Spleen (tissue), 11 donors: ENCODE measurements around the gene POLE. TPM values are rescaled to one million over a fixed set of nuclear protein-coding genes. Genes with fewer than 3 reads are reported as not detected.

Experiments
- DNase-seq: peaks from one replicate; pipeline ENCODE4 v3.0.0-alpha.2; 2020
- H3K27ac ChIP-seq, 8 donors: fragments of 200-600 bp; sonication (generic) in 7 of 8; 1 replicate in 4 of 8; 2 replicates in 4 of 8; pipeline versions ENCODE4 v1.5.0 to v1.8.0; 2016 to 2021; ENCODE audit warnings: inconsistent platforms in 4 of 8, mild to moderate bottlenecking in 4 of 8, moderate library complexity in 1 of 8
- H3K27me3 ChIP-seq, 7 donors: fragments of 200-600 bp; sonication (generic) in 6 of 7; replicated peaks in 1 of 7; 1 replicate in 4 of 7; 2 replicates in 3 of 7; pipeline versions ENCODE4 v1.5.0 to v1.8.0; 2016 to 2021; ENCODE audit warnings: inconsistent platforms in 3 of 7, mild to moderate bottlenecking in 1 of 7
- H3K36me3 ChIP-seq, 6 donors: fragments of 200-600 bp; sonication (generic) in 5 of 6; 1 replicate in 4 of 6; 2 replicates in 2 of 6; pipeline versions ENCODE4 v1.5.0 to v1.8.0; 2016 to 2021; ENCODE audit warnings: inconsistent platforms in 2 of 6
- H3K4me1 ChIP-seq, 6 donors: fragments of 200-600 bp; sonication (generic) in 5 of 6; 1 replicate in 3 of 6; 2 replicates in 3 of 6; pipeline versions ENCODE4 v1.5.0 to v1.8.0; 2016 to 2021; ENCODE audit warnings: inconsistent platforms in 3 of 6
- H3K4me3 ChIP-seq, 8 donors: fragments of 200-600 bp; sonication (generic) in 7 of 8; 1 replicate in 4 of 8; 2 replicates in 4 of 8; pipeline versions ENCODE4 v1.5.0 to v1.8.0; 2016 to 2021; ENCODE audit warnings: inconsistent platforms in 4 of 8, mild to moderate bottlenecking in 4 of 8, moderate library complexity in 2 of 8
- H3K9me3 ChIP-seq, 8 donors: fragments of 200-600 bp; sonication (generic) in 7 of 8; 1 replicate in 4 of 8; 2 replicates in 4 of 8; pipeline versions ENCODE4 v1.5.0 to v1.8.0; 2016 to 2021; ENCODE audit warnings: inconsistent platforms in 4 of 8
- CTCF ChIP-seq, 11 experiments: fragments of 200-600 bp in 7 of 11; fragments of 450-650 bp in 4 of 11; sonication (generic) in 4 of 11; IDR thresholded peaks in 8 of 11; conservative IDR thresholded peaks in 3 of 11; 1 replicate in 7 of 11; 2 replicates in 4 of 11; pipeline versions ENCODE4 v1.4.0 to v1.8.0; 2016 to 2021; ENCODE audit warnings: antibody characterized with exemption in 11 of 11, inconsistent platforms in 4 of 11, mild to moderate bottlenecking in 1 of 11
- POLR2A ChIP-seq, 3 donors: fragments of 450-650 bp; IDR thresholded peaks; one replicate each; pipeline ENCODE4 v1.5.1; 2017; ENCODE audit warnings: antibody characterized with exemption in 3 of 3, mild to moderate bottlenecking in 1 of 3
- POLR2AphosphoS5 ChIP-seq, 3 donors: sonication (generic); formaldehyde crosslinking; IDR thresholded peaks; one replicate each; pipeline ENCODE4 v1.5.1; 2017; ENCODE audit warnings: antibody characterized with exemption in 3 of 3
- WGBS, 5 donors: extraction: QIAGEN DNeasy Blood & Tissue Kit in 3 of 5; methylation state at CpG; one replicate each; pipeline versions ENCODE4 v1.1.5 to v1.1.7; 2013 to 2018; 5-methylcytosine and 5-hydroxymethylcytosine counted together
- intact Hi-C: fragments of 100-400 bp; cut with DNase I; formaldehyde crosslinking; loops from one replicate; pipeline ENCODE4 v1.15.0; 2023; ENCODE audit warnings: low total_unique reads
- polyA plus RNA-seq, 3 donors: library from polyadenylated mRNA; stranded (reverse); fragments of 200-250 nt; gene quantifications; one replicate each; pipeline ENCODE4 v1.2.1, GENCODE V29; 2013
- total RNA-seq, 7 donors: library from RNA; depleted of rRNA in 3 of 7; stranded (reverse); fragments of >200 nt in 3 of 7; fragmentation: NEBNext Ultra II Directional in 4 of 7; extraction: Animal tissue kit (Norgen Biotek cat#: 25700) in 4 of 7; gene quantifications; one replicate each; pipeline versions ENCODE4 v1.1.0 to v1.2.1, GENCODE V29; 2016 to 2021
- donor health status: healthy with polysubstance abuse.
- donor health status: DM: no; HTN: no; CAD: no; lungs with moderate emphysema.
- donor health status: DM: no; HTN: no; CAD: no.
- donor health status: Bipolar disorder and iron deficiency.
- donor health status: healthy.
- donor health status: DM: no; HTN: no; CAD: no.
- donor health status: DM: yes; HTN: yes; CAD: no.

POLE gene
- total and polyA plus RNA-seq, 10 donors, result 18.1 to 122 (median 89.4) TPM

DNA sequence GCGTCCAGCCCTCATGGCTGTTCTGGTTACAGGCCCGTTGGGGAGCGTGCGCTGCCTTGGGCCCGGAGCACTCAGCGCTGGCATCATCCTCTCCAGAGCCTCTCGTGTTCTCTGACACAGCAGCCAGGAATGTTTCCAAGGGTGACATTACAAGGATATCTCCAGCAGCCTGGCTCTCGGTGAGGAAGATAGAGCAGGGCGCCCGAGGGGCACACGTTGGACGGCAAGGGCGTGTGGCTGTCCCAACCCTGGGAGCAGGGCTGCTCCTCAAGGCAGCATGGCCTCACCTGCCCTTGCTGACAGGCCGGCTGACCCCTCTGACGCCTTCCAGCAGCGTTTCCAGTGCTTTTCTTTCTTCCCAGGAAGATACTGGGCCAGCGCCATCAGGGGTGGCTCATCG lies 91.1 kb downstream of the POLE start:
- Histone ChIP-seq H3K36me3 (no peaks in the 10 kb centered on the region), H3K4me1 (peaks cover 6 to 40% (median 21%) of the 10 kb centered on the region in 6 donors), H3K4me3 (no peak overlapping the region), H3K9me3 (no peaks in the 10 kb centered on the region), H3K27ac (no peak overlapping the region), H3K27me3 (peaks cover 0 to 55% (median 2%) of the 10 kb centered on the region in 7 donors)
- WGBS, 5 donors, result 85 to 89% (median 87%) methylated on average over 12 to 18 of the region's 18 CpGs
- no peak for DNase-seq
- intact Hi-C loops, result no loop called here
- TF ChIP-seq POLR2AphosphoS5 (IDR thresholded peaks at IDR 0.05), result no peak
- no peak for TF ChIP-seq POLR2A (IDR thresholded peaks at IDR 0.05)
- no peak for TF ChIP-seq CTCF (IDR thresholded peaks at IDR 0.05 in 8 of 11, conservative IDR thresholded peaks at IDR 0.05 in 3 of 11)

DNA sequence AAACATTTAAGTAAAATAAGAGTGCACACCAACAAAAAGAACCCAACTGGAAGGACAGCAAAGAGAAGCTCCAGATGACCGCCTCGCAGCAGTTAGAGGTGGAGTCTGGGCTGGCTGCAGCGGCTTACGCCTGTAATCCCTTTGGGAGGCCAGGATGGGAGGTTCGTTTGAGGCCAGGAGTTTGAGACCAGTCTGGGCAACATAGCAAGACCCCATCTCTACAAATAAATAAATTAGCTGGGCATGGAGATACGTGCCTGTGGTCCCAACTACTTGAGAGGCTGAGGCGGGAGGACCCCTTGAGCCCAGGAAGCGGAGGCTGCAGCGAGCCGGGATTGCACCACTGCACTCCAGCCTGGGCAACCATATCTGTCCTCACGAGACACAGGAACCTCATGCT lies 92.0 kb downstream of the POLE start:
- no peaks in the 10 kb centered on the region for H3K36me3 ChIP-seq
- intact Hi-C loops, result no loop called here
- H3K4me3 ChIP-seq, result no peak overlapping the region
- DNase-seq, result no peak
- WGBS, 5 donors, result 78 to 83% (median 80%) methylated on average over 11 of the region's 11 CpGs
- H3K27me3 ChIP-seq, result peaks cover 0 to 47% (median 0%) of the 10 kb centered on the region in 7 donors
- no peak overlapping the region for H3K27ac ChIP-seq
- peaks cover 3 to 32% (median 14%) of the 10 kb centered on the region in 6 donors for H3K4me1 ChIP-seq
- no peak for TF ChIP-seq POLR2A (IDR thresholded peaks at IDR 0.05)
- no peak for TF ChIP-seq CTCF (IDR thresholded peaks at IDR 0.05 in 8 of 11, conservative IDR thresholded peaks at IDR 0.05 in 3 of 11)
- TF ChIP-seq POLR2AphosphoS5 (IDR thresholded peaks at IDR 0.05), result no peak
- H3K9me3 ChIP-seq, result no peaks in the 10 kb centered on the region

GRCh38 chr12:132593938-132594358 lies 93.2 kb downstream of the POLE start:
- H3K36me3 ChIP-seq, result no peaks in the 10 kb centered on the region
- H3K4me3 ChIP-seq, result peak overlapping the region in 2 of 8 donors; percentile 29 to 42
- 12 to 37% (median 30%) methylated on average over 11 of the region's 11 CpGs for WGBS, 5 donors
- peak in 1 of 3 donors; percentile 55 for TF ChIP-seq POLR2AphosphoS5 (IDR thresholded peaks at IDR 0.05)
- TF ChIP-seq CTCF (IDR thresholded peaks at IDR 0.05 in 8 of 11, conservative IDR thresholded peaks at IDR 0.05 in 3 of 11), result no peak
- intact Hi-C loops, result no loop called here
- peaks cover 0 to 21% (median 8%) of the 10 kb centered on the region in 6 donors for H3K4me1 ChIP-seq
- H3K27ac ChIP-seq, result peak overlapping the region in 5 of 8 donors; percentile 2 to 62 (median 46)
- peaks cover 0 to 39% (median 0%) of the 10 kb centered on the region in 7 donors for H3K27me3 ChIP-seq
- peaks cover 0 to 3% (median 0%) of the 10 kb centered on the region in 8 donors for H3K9me3 ChIP-seq
- DNase-seq, result peak; percentile 88

- no peaks in the 10 kb centered on the region for H3K36me3 ChIP-seq
- H3K4me1 ChIP-seq, result peaks cover 0 to 17% (median 5%) of the 10 kb centered on the region in 6 donors
- H3K27ac ChIP-seq, result peak overlapping the region in 5 of 8 donors; percentile 2 to 62 (median 46)
- H3K27me3 ChIP-seq, result peaks cover 0 to 35% (median 0%) of the 10 kb centered on the region in 7 donors
- TF ChIP-seq POLR2AphosphoS5 (IDR thresholded peaks at IDR 0.05), result no peak
- TF ChIP-seq POLR2A (IDR thresholded peaks at IDR 0.05), result no peak
- TF ChIP-seq CTCF (IDR thresholded peaks at IDR 0.05 in 8 of 11, conservative IDR thresholded peaks at IDR 0.05 in 3 of 11), result no peak
- H3K4me3 ChIP-seq, result peak overlapping the region in 2 of 8 donors; percentile 29 to 42
- intact Hi-C loops, result no loop called here
- 55 to 89% (median 76%) methylated on average over 17 to 18 of the region's 18 CpGs for WGBS, 5 donors
- DNase-seq, result no peak
- H3K9me3 ChIP-seq, result peaks cover 0 to 6% (median 0%) of the 10 kb centered on the region in 8 donors
Measured at GRCh38 chr12:132593521-132593920, 93.6 kb downstream of the POLE start.
